ENCODE data around the gene CTPS2.

CTPS2 gene

DNA sequence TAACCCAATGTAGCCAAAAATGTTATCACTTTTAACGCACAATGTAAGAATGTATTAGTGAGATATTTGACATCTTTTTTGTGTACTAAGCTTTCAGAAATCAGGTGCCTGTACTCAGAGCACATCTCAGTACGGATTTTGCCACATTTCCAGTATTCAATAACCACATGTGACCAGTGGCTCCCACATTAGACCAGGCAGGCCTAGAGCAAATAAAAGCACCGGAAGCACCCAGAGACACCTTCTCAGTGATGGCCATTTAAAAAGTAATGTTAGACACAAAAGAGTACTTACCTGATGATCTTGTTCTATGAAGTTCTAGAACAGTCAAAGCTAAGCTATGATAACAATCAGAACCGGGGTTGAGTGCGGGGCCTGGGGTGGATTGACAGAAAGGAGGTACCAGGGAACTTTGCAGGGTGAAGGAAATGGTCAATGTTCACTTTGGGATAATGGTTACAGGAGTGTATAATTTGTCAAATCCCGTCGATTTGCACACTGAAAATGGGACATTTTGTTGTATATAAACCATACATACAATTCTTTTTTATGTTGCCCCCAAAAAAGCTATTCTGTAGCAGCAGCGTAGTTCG, 1.2 kb downstream of the CTPS2 start:
- no peak for DNase-seq

DNA sequence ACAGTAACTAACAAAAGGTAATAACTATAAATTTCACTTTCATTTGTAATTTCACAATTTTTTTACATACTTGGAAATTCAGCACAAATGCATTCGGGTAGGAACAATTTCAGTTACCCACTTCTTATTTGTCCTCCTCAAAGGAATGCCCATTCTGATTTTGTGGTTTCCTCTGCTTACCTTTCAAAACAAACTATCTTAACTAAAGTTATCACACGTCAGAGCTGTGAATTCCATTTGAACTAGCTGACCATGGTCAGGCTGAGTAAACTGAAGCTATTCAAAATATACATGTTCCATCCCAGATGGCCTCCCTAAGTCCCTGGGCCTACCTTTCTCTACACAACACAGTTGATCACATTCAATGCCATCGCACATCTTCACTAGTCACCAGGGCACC, 4.5 kb downstream of the CTPS2 start:
- DNase-seq: no peak

DNA sequence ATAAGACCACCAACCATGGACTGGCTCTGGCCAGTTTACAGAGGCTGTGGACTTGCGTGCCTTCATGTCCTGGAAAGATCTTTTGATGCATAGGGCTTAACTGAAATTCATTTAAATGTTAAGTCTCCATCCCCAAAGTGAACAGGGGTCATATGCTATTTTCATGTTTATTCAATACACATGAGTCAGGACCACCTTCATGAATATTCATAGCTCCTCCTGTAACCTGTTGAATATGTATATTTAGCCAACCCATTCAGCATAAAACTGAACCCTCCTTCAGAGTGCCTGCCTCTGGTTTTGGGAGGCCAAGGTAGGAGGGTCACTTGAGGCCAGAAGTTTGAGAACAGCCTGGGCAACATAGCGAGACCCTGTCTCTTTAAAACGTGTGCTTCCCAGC, 7.1 kb downstream of the CTPS2 start:
- DNase-seq: no peak

DNA sequence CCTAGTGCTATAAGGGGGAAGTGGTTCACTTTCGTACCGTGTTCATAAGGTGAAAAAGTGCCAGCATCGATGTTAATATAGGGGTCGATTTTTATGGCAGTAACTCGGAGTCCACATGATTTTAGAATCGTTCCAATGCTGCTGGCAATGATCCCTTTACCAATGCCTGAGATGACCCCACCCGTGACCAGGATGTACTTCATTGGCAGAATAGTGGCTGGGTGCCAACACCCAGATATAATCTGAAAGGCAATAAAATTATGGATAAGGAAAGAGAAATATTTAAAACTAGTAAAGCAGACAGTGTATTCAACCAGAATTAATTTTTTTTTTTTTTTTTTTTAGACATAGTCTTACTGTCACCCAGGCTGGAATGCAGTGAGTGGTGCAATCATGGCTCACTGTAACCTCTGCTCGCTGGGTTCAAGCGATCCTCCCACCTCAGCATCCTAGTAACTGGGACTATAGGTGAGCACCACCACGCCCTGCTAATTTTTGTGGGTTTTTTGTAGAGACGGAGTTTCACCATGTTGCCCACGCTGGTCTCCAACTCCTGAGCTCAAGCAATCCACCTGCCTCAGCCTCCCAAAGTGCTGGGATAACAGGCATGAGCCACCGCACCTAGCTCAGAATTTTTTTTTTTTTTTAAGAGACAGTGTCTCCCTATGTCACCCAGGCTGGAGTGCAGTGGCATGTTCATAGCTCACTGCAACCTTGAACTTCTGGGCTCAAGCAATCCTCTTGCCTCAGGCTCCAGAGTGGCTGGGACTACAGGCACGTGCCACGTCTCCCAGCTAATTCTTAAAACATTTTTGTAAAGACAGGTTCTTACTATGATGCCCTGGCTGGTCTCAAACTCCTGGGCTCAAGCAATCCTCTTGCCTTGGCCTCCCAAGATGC, 9.5 kb downstream of the CTPS2 start:
- DNase-seq: no peak

DNA sequence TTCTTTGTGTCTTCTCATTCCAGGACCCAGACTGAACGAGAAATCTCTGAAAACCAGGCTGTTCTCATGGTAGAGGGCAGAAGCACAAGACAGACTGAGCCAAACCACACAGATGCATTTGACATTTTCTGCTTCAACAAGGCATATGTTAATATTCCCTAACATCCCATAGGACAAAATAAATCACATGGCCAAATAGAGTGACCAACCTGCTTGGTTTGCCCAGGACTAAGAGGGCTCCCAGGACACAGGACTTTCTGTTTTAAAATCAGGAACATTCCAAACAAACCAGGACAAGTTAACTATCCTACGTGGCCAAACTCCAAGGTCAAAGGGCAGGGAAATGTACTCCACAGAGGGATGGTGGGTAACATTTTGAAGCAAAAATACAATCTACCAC, 11.7 kb downstream of the CTPS2 start:
- no peak for DNase-seq

DNA sequence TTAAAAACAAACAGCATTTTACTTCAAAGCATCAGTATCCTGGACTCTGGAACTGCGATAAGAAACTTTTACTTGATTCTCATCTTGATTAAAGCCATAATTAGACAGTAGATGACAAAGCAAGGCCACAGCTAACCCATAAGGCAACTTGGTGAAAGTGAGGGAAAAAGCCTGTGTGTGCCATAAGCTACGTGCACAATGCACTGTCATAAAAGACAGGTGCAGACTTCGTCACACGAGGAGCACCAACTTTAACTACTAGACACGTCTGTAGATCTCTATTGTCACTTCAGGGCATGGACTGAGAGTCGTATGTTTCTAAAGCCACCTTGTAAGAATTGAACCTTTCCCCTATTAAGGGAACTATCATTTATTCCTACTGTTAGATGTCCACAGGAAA, 13.1 kb downstream of the CTPS2 start:
- no peak for DNase-seq

DNA sequence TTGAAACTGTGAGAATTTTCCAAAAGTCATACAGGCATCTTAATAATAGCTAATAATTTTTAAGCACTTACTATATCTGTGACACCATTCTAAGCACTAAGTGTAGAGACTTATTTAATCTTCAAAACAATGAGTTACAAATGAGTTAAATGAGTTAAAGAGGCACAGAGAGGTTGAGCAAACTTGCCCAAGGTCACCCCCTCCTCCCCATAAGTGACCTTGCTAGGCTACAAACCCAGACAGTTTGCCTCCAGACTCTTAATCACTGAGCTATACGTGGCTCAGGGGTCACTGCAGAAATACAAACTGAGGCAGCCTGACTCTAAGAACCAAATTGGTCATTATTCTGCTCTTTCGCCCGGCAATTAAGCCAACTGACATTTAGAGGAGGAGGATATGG, 15.5 kb downstream of the CTPS2 start:
- DNase-seq: no peak

DNA sequence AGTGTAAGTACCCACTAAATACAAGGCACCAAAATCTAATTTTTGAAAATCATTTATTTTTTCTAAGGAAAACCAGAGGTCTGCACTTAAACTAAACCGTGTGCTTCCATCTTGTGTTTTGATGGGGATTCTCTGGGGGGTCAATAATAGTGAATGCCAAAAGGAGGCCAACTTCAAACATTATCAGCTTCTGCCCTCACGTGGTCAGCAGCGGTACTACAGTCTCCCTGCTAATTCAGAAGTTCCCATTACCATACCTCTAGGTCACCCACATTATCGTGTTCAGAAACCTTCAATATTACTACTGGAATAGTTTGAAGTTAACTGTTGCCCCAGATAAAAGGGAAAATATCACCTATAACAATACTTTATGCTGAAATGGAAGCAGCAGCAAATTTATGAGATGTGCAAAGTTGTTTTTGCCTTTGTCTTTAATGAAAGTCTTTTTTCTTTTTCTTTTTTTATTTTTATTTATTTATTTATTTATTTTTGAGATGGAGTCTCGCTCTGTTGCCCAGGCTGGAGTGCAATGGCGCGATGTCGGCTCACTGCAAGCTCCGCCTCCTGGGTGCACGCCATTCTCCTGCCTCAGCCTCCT, 17.3 kb downstream of the CTPS2 start:
- DNase-seq: no peak

DNA sequence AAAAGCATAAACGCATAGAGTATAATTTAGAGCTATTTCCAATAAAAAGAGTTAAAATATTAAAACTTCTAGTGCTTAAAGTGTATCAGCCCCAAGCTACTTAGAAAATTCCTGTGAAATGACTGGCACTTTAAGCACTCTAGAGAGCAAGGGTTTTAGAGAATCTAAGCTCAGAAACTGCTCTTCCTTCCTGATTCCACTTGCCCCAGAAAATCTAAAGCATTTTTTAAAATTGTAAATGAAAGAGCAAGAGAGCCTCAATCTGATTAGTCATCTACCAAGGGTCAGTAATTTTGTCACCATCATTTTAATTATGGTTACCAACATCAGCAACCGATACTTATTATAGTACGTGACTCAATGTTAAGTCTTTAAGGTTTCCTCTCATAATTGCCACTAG, 25.0 kb downstream of the CTPS2 start:
- no peak for DNase-seq

DNA sequence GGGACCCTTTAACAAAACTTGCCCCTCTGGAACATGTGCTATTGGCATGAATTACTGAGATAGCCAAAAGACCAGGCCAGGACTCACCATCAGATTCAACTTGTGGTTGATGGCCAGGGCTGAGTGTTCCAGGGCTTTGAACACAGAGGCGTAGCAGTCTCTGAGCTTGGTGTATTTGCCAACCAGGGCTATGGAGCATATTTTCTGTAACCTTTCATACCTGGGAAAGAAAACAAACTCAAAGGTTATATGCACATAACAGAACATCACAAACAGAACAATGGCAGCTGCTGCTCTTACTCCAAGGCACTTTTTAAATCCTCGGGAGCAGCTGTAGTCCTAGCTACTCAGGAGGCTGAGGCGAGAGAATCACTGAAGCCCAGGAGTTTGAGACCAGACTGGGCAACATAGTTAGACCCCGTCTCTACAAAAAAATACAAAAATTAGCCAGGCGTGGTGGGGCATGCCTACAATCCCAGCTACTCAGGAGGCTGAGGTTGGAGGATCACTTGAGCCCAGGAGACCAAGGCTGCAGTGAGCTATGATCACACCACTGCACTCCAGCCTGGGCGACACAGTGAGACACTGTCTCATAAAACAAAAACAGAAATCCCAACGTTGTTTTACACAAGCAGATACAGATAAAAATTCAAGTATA, 29.3 kb downstream of the CTPS2 start:
- DNase-seq: no peak

DNA sequence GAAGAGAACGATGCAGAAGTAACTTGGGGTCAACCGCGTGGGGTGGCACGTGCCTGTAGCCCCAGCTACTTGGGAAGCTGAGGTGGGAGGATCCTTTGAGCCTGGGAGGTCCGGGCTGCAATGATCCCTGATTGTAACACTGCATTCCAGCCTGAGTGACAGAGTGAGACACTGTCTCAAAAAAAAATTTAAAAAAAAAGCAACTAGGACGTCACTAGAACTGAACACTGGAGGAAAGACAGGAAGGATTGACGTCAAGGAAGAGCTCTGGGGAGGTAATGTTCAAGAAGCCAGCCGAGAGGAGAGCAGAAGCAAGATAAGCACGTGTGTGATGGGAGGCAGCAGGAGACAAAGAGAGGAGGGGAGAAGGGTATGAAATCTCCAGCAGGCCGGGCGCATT, 33.8 kb downstream of the CTPS2 start:
- no peak for DNase-seq

DNA sequence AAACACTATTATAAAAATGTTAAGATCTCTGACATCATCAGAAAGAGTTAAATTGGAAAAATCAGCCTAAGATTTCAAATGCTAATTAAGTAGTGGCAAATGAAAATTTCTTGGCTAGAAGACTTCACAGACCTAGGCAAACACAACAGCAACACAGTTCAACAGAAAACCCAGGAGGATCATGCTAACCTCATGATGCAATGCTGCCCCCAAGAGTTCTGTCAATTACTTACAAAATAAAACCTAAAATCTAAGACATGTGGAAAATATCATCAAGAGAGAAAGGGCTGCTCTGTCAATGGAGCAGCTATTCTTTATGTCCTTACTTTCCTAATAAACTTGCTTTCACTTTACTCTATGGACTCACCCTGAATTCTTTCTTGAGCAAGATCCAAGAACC, 41.5 kb downstream of the CTPS2 start:
- no peak for DNase-seq

DNA sequence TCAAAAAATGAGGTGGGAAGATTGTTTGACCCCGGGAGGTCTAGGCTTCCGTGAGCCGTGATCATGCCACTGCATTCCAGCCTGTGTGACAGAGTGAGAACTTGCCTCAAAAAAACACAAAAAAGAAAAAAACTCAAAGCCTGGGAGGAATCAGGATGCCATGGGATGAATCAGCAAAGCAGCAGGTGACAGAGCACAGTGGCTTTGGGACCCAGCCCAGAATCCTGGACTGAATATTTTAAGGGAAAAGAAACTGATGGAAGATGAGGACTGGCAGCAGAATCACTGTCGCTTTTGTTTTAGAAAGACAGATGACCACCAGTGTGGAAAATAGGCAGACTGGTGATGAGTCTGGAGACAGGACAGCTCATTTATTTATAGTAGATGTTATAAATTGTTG, 45.9 kb downstream of the CTPS2 start:
- no peak for DNase-seq

DNA sequence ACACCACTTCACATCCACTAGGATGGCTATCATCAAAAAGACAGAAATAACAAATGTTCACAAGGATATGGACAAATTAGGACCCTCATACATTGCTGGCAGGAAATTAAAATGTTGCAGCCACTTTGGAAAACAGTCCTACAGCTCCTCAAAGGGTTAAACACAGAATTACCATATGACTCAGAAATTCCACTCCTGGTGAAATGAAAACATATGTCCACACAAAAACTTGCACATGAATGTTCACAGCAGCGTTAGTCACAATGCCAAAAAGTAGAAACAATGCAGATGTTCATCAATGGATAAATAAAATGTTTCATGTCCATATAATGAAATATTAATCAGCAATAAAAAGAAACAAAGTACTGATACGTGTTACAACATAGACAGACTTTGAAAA, 47.4 kb downstream of the CTPS2 start:
- no peak for DNase-seq

DNA sequence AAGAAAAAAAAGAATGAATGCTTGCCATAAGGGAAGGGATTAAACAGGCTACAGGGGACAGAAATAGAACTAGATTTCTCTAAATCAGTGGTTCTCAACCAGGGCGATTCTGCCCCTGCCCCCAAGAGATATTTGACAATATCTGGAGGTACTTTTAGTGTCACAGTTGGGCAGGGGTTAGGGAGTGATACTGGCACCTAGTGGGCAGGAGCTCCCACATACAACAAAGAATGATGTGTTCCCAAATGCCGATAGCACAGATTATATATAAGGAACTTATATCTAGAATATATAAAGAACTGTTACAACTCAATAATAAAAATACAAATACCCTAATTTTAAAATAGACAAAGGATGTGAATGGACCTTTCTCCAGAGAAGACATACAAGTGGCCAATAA, 47.8 kb downstream of the CTPS2 start:
- DNase-seq: no peak

DNA sequence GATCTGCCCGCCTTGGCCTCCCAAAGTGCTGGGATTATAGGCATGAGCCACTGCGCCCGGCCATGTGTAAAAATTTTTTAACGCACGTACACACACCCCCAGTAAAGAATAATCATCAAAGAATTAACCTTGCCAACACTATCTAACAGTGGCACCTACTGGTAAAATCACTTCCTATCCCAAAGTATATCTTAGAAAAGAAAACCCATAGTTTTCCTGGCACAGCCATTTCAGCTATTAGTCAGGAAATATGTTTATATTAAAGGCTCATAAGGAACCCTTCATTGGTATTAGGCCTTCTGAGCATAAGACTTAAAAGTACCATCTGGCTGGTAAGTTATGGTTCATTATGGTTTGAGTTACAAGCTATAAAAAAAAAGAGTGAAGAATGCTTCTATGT, 48.4 kb downstream of the CTPS2 start:
- no peak for DNase-seq

DNA sequence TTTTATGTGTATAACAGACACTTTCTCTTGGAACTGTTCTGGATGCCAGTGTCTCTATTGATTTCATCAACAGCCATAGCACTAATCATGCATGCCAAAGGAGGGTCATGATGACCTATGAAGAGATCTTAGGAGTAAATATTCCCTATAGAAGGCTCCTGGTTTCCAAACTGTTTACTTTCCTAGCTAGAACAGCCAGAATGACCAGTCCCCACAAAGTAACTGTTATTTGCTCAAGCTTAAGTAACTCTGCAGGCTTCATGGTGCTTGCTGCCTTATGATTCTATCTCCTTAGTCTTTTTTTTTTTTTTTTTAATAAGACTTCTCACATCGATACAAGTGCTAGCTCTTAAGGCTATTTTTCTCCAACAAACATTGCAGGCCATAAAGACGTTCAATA, 50.1 kb downstream of the CTPS2 start:
- DNase-seq: no peak

DNA sequence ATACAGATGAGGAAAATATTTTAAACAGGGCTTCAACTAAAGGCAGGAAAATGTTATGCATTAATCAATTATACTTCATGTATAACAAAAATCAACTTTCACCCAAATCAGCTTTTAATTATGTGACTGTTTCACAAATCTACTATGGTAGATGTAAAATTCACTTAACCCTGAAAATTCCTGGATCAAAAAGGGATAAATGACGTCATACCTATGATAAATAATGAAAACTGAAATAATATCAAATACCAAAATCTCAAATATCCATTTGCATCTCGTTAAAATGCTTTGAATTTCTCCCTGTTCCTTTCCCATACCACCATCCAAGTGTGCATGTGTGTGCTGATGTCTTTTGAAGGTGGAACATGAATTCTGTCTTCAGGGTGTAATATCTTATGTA, 51.0 kb downstream of the CTPS2 start:
- no peak for DNase-seq

DNA sequence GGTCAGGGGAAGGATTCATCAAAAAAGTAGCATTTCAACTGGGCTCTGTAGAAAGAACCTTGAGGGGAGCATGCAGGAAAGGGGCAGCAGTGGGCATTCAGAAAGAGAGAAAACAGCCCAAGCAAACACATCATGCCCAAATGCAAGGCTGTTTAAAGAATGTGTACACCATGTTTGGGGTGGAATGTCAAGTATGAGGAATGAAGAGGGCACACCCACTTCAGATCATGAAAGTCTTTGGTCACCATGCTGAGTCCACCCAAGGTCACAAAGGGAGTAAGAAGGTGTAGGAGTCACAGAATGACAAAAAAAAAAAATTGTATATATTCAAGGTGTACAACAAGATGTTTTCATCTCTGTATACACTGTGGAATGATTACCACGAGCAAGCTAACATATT, 53.1 kb downstream of the CTPS2 start:
- DNase-seq: no peak

DNA sequence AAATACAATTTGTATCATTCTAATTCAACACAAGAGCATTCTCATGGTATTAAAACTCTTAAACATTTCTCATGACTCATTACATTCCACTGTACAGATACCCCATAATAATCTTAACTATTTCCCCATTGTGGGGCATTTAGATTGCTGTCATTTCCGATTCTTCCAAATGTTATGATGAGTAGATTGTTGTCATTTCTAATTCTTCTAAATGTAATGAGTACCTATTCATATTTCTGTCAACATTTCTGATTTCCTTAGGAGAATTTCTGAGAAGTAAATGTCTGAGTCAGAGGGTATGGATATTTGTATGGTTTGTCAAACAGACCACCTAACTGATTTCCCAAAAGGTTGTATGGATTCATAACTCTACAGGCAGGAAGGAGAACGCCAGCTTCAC, 54.2 kb downstream of the CTPS2 start:
- DNase-seq: no peak

DNA sequence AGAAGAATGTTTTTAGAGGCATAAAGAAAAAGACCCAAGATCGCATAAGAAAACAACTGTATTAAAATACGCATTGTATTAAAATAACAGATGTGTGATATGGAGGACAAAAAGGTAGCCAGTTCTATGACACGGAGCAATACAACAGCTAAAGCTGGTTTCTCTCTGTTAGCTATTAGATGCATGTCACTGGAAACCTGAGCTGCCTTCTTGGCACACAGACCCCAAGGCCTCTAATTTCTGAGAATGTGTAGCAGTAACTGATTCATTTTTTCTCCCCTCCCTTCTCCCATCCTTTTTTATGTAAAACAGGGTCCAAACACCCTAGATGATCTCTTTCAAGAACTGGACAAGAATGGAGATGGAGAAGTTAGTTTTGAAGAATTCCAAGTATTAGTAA, 58.4 kb downstream of the CTPS2 start:
- no peak for DNase-seq

DNA sequence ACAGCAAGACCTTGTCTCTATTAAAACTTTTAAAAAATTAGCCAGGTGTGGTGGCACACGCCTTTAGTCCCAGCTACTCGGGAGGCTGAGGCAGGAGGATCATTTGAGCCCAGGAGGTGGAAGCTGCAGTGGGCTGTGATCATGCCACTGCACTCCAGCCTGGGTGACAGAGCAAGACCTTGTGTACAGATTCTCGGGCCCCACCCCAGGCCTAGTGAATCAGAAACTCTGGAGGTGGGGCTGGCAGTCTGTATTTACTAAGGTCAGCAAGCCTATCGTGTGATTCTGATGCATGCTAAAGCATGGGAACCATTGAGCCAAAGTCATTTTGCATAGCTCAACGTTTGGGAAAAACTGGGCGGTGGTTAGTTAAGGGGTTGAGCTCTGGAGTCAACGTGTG, 59.0 kb downstream of the CTPS2 start:
- DNase-seq: no peak

DNA sequence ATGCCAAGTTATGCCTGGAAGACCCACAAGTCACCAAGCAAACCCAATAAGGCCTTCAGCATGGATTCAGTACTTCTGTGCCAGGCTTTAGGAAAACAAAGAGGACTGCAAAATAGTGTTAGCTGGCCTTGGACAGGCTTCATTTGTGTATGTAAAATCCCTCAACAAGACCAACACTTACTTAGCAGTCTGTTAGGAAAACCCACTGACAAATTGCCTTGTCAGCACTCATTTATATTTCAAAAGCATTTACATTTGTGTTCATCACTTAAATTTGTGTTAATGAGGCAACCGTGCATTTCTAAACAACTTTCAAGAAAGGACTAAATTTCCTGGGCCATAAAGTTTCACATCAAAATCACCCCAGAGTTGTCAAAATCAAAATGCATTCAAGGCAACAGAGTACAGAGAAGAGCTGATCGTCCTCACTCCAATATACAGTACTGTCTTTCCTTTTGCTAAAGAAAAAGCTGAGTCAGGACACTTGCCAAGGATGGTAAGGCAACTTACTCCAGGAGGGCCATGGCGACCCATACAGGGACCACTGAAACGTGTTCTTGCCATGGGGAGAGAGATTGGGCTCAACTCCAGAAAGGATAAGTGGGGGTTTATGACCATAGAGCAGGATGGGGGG, 61.0 kb downstream of the CTPS2 start:
- no peak for DNase-seq
